Activated T-cell treated with anti-CD3 and anti-CD28 coated beads, Interleukin-2, amount 50 U/mL, for 48 hours (primary cell): ENCODE results near the gene EBP.
"Not testable (repeated sequence)": the region's sequence is repeated elsewhere in the genome, so short reads cannot be mapped to it uniquely, and the experiment has no call there.

Source experiments
- DNase-seq, 2 experiments: peaks; one replicate each; pipeline ENCODE4 v3.0.0-alpha.2; 2020

Gene EBP

DNA sequence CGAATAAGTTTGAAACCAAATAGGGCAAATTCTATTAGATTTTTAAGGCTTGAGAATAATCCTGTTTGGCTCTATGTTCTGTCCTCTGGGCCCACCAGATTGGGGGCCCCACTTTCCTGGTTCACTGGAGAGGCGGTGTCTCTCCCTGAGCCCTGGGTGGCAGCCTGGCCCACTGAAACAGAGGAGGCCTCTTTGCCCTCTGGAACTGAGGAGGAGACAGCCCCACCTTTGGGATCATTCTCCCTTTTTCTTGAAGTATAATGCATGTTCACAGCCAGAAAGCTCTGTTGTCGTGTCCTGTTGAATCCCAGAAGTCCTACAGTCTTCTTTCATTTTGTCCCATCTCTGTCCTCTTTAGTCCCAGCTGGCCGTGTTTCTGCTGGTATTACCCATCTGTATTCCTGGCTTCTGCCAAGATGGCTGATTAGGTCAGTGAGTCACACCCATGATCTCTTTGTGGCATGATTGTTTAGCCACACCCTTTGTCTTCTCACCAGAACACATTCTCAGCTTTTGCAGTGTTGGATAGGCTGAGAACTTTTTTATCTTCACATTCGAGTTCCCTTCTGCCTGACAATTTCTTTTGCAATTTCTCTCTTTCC is 9.9 kb downstream of the EBP start:
- DNase-seq = no peak

DNA sequence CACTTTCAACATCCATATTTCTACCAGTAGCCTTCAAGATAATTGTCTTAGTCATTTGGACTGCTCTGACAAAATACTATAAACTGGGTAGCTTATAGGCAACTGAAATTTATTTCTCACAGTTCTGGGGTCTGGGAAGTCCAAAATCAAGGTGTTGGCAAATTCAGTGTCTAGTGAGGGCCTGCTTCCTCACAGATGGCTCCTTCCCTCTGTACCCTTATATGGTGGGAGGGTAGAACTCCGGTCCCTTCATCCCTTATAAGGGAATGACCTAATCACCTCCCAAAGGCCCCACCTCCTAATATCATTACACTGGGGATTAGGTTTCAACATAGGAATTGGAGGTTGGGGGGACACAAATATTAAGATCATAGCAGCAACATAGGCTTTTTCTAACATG is 10.6 kb downstream of the EBP start:
- DNase-seq = no peak

DNA sequence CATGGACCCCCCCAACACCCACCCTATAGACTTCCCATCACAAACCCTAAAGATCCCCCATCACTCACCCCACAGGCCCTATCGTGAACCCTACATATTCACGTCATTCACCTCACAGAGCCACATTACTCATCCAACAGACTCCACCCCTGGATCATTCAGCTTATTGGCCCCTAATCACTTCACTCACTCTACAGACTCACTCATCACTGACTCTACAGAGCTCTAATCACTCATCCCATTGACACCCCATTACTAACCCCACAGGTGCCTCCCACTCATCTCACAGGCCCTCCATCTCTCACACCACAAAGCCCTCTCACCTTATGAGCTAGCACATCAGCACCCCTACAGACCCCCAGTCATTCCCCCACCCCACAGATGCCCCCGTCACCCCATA is 11.6 kb downstream of the EBP start:
- DNase-seq = no peak

DNA sequence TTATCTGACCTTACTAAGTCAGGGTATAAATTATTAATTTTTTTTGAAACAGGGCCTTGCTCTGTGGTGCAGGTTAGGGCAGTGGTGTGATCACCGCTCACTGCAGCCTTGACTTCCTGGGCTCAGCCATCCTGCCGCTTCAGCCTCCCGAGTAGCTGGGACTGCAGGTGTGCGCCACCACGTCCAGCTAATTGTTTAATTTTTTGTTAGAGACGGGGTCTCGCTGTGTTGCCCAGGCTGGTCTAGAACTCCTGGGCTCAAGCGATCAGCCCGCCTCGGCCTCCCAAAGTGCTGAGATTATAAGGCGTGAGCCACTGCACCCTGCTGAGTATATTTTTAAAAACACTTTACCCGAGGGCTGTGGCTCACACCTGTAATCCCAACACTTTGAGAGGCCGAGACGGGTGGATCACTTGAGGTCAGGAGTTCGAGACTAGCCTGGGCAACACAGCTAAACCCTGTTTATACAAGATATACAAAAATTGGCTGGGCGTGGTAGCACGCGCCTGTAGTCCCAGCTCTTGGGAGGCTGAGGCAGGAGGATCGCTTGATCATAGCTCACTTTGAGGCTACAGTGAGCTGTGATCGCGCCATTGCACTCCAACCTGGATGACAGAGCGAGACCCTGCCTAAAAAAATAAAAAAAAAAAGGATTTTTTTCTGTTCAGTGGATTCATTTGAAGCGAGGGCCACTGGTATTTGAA is 17.2 kb downstream of the EBP start:
- DNase-seq = no peak

DNA sequence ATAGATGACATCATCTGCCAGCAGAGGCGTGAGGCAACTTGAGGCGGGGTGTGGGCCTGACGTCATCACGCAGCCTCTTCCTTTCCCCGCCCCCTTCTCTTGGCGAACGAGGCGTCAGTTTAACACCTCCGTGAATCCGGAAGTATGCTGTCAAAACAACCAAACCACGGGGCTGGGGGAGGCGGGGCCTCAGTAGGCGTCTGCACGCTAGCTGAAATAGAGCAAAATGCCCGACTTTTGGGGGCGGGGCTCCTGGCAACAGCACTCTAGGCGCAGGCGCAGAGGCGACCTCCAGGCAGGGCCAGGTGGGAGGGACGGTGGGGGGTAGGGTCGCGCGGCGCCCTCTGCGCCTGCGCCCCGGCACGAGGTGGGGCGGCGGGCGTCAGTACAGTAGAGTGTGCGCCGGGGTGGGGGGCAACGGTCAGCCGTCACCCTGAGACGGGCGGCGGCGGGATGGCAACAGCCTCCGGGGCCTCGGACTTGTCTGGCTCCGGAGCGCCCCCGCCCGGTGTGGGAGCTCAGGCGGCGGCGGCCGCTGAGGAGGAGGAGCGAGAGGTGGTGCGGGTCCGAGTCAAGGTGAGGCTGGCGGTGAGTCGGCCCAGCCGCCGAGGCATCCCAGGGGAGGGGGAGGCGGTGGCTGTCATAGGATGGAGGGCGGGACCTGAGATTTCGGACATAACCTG is 17.9 kb downstream of the EBP start, which contains the start of gene TBC1D25:
TSS of gene TBC1D25 (plus strand) at position 370 of the 683 bp plus-strand sequence. CDS start at position 454, 84 bp downstream.
- DNase-seq = peak; percentile 94 to 96

DNA sequence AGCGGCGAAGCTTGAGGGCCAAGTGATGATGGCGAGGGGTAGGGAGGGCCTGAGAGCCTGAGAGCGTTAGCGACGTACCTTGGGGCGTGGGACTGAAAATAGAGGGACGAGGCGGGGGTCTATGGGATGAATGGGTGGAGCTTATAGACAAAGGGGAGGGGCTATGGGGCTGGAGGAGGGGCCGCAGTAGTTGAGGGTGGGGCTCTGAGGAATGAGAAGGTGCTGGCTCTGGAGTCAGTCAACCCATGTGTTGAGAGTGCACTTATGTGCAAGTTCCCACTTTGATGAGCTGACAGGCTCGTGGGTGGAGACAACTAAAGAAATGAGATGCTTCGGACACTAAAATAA is 18.4 kb downstream of the EBP start:
- peak; percentile 72 to 73 for DNase-seq

DNA sequence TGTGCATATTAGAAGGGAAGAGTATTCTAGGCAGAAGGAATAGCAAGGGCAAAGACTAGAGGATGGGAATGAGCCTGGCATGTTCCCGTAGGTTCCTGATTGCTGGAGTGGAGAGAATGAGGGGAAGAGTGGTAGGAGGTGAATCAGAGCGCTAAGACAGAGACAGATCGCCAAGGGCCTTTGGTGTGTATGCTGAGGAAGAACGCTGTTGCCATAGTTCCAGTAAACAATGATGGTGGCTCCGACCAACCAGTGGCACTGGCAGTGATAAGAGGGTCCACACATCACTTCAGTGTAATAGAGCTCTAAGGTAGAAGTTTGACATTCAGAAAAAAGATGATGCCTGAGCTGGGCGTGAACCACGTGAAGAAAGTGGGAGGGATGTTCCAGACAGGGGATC is 18.9 kb downstream of the EBP start:
- DNase-seq = no peak

DNA sequence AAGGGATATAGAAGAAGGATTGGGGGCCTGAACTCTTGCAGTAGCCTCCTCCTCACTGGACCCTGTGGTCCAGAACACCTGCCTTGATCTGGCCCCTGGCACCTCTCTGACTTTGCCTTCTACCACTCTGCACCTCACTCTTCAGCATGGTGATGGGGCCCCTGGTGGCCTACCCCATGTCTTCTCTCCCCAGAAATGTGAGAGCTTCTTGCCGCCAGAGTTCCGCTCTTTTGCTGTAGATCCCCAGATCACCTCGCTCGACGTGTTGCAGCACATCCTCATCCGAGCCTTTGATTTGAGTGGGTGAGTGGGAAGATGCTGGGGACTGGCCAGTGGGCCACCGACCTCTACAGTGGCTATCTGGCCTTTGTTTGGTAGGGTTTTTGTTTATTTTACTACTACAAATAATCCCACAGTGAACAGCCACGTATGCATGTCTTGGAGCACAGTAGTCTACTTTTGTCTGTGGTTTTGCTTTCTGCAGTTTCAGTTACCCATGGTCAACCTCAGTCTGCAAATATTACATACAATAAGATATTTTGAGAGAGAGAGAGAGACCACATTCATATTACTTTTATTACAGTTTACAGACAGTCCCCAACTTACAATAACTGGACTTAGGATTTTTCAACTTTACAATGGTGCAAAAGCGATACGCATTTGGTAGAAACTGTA is 19.7 kb downstream of the EBP start:
- DNase-seq = no peak

DNA sequence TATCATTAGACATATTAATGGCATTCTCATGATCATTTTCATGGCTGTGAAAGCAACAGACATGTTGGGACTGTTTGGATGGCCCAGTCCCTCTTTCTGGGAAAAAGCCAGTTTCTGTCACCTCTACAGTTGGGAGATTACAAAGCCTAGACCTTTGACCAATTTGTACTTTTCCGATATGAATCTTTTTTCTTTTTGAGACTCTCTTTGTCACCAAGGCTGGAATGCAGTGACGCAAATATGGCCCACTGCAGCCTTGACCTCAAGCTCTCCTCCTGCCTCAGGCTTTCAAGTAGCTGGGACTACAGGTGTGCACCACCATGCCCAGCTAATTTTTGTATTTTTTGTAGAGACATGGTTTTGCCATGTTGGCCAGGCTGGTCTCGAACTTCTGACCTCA is 27.3 kb downstream of the EBP start:
- DNase-seq = no peak

DNA sequence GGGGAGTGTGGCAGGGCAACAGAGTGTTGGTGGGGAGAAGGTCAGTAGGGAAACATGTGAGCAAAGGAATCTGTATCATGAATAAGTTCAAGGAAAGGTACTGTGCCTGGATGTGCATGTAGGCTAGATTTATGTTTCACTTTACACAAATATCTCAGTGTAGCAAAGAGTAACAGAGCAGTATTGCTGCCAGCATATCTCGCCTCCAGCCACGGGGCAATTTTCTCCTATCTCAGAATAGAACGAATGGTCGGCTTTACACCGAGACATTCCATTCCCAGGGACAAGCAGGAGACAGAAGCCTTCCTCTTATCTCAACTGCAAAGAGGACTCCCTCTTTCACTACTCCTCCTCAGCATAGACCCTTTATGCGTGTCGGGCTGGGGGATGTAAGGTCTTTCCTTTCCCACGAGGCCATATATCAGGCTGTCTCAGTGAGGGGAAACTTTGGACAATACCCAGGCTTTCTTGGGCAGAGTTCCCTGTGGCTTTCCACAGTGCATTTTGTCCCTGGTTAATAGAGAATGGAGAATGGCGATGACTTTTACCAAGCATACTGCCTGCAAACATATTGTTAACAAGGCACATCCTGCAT is 34.2 kb downstream of the EBP start:
- not testable (repeated sequence) for DNase-seq

DNA sequence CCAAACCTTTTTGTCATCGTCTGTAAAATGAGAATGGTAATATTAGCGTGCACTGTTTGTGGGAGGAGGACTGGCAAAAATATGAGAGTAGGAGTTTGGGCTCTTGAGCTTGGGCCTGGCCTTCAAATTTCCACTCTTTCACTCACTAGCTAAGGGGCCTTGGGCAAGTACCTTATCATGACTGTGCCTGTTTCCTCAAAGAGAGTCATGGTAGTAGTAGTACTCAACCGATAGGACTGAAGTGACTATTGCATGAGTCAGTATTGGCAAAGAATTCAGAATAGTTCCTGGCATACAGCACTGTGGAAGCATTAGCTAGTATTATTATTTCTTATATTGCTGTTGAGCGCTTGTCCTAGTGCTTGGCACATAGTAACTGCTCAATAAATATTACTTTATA is 36.7 kb downstream of the EBP start:
- DNase-seq = no peak

DNA sequence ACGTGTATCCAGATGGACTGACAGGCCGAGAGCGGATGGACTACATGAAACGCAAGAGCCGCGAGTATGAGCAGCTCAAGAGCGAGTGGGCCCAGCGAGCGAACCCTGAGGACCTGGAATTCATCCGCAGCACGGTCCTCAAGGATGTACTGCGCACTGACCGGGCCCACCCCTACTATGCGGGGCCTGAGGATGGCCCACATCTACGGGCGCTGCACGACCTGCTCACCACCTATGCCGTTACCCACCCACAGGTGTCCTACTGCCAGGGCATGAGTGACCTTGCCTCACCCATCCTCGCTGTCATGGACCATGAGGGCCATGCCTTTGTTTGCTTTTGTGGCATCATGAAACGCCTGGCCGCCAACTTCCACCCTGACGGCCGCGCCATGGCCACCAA is 38.0 kb downstream of the EBP start:
- no peak for DNase-seq

DNA sequence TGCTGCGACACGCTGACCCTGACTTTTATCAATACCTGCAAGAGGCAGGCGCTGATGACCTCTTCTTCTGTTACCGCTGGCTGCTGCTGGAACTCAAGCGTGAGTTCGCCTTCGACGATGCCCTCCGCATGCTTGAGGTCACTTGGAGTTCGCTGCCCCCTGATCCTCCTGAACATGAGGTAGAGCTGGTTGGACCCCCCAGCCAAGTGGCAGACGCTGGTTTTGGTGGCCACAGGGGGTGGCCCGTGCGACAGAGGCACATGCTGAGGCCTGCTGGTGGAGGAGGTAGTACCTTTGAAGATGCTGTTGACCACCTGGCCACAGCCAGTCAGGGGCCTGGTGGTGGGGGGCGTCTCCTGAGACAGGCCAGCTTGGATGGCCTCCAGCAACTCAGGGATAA is 38.4 kb downstream of the EBP start:
- no peak for DNase-seq

DNA sequence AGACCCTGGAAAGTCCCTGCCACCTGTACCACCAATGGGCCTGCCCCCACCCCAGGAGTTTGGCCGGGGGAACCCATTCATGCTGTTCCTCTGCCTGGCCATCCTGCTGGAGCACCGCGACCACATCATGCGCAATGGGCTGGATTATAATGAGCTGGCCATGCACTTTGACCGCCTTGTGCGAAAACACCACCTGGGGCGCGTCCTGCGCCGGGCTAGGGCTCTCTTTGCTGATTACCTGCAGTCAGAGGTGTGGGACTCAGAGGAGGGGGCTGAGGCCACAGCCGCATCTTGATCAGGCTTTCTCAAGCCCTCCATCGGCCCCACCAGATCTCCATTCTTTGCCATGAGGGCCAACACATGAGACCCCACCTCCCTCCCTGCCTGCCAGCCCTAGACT is 39.1 kb downstream of the EBP start:
- DNase-seq = no peak

DNA sequence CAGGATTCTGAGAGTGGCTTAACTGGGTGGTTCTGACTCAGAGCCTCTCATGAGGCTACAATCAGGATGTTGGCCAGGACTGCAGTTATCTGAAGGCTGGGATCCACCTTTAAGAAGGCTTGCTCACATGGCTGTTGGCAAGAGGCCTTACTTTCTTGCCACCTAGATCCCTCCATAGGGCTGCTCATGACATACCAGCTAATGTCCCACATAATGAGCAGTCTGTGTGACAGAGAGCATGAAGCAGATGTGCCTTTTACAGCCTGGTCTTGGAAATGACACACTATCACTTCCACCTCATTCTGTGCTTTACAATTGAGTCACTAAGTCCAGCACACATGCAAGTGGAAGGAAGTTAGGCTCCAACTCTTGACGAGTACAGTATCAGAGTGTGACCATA is 48.4 kb downstream of the EBP start:
- DNase-seq = peak in 1 of 2 experiments; percentile 44

DNA sequence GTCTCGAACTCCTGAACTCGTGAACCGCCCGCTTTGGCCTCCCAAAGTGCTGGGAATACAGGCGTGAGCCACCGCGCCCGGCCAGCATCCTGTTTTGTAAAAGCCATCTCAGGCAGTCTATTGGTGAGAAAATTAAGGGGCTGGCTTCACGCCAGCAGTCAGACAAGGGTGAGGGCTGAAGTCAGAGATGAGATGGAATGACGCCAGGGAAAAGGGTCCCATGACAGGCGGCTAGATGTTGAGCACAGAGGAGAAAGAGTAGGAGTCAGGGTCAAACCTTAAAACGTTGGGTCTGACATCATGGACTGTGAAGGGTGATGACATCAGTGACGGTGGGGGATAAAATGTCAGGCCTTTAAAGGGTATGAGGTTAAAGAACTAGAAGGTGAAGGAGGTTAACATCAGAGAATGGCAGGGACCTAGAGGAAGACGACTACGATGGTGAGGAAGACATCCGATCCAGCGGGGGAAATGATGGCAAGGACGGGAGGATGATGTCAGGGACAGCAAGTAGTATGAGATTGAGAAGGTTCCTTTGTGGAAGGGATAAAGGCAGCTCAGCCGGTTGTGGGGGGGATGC is 52.2 kb downstream of the EBP start:
- DNase-seq = peak in 1 of 2 experiments; percentile 41

DNA sequence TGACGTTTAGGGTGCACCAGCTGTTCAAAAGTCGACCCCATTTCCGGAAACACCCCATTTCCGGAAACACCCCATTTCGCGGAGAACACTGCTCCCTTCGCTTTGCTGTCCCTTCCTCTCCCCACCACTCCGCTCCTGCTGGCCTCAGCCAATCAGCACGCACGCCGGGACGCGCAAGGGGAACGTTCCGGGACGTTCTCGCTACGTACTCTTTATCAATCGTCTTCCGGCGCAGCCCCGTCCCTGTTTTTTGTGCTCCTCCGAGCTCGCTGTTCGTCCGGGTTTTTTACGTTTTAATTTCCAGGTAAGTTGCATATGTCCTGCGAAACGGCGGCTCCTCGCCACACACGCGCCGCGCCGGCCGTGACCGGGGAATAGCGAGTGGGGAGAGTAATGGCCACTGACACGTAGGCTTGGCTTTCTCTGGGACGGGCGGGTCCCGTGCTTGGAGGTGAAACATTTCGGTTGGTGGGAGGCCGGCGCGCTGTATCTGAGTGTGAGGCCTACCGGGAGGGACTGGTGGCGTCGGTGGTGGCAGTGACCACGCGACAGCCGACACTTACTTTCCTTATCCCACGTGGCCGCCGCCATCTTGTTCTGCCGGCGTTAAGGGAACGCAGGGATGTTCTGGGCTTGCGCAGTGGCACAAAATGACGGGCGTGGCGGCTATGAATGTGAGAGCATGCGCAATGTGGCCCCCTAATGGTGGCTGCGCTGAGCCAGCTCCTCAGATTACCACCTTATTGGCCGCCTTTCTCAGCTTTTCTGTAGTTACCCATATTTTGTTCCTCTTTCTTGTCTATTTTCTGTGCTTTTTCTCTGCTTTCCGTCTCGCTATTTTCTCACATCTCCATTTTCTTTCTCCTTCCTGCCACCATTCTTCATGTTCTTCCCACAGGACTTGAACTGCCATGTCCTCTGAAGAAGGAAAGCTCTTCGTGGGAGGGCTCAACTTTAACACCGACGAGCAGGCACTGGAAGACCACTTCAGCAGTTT is 53.0 kb downstream of the EBP start, which contains the start of gene RBM3:
TSS of gene RBM3 (plus strand) at position 215 of the 997 bp plus-strand sequence. CDS start at position 912, 697 bp downstream.
- peak; percentile 89 to 91 for DNase-seq

DNA sequence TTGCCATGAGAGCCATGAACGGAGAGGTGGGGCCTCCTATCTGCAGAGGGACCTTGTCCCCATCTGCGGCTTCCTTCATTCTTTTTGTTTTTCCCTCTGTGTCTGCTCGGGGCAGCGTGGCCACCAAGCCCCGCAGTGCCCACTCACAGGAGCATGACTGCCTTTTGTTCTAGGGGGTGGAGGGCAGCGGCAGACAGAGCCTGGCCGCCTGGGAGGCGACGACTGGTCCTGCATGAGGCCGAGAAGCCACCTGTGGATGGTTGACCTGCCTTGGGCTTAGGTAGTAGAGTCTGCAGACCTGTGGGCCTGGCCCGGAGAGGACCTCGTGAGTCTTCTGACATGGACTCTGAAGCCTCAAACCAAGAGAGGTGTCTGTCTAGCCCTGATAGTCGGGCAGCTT is 54.0 kb downstream of the EBP start:
- DNase-seq = no peak

DNA sequence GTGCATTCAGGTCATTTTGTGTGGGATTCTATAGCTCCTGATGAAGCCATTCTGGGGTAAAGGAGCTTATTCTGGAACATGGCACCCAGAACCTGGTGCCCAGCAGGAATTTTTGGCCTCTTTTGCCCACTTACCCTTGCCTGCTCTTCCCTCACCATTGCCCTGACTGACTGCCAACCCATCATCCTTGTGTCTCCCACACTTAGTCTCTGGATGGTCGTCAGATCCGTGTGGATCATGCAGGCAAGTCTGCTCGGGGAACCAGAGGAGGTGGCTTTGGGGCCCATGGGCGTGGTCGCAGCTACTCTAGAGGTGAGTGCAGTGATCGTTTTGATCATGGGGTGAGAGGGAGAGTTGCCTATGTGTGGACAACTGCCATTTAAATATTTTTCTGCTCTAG is 54.5 kb downstream of the EBP start:
- peak in 1 of 2 experiments; percentile 23 for DNase-seq
